GDM1 (cell line): Measurements from ENCODE around the gene ASB10.
A peak's percentile ranks its signal among the peaks of the same experiment; 100 is the strongest.

Experiments used
- DNase-seq: peaks from one replicate; lab custom pipeline; 2025; lab: John Stamatoyannopoulos, UW

The ASB10 gene, protein sequence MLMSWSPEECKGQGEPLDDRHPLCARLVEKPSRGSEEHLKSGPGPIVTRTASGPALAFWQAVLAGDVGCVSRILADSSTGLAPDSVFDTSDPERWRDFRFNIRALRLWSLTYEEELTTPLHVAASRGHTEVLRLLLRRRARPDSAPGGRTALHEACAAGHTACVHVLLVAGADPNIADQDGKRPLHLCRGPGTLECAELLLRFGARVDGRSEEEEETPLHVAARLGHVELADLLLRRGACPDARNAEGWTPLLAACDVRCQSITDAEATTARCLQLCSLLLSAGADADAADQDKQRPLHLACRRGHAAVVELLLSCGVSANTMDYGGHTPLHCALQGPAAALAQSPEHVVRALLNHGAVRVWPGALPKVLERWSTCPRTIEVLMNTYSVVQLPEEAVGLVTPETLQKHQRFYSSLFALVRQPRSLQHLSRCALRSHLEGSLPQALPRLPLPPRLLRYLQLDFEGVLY

DNA sequence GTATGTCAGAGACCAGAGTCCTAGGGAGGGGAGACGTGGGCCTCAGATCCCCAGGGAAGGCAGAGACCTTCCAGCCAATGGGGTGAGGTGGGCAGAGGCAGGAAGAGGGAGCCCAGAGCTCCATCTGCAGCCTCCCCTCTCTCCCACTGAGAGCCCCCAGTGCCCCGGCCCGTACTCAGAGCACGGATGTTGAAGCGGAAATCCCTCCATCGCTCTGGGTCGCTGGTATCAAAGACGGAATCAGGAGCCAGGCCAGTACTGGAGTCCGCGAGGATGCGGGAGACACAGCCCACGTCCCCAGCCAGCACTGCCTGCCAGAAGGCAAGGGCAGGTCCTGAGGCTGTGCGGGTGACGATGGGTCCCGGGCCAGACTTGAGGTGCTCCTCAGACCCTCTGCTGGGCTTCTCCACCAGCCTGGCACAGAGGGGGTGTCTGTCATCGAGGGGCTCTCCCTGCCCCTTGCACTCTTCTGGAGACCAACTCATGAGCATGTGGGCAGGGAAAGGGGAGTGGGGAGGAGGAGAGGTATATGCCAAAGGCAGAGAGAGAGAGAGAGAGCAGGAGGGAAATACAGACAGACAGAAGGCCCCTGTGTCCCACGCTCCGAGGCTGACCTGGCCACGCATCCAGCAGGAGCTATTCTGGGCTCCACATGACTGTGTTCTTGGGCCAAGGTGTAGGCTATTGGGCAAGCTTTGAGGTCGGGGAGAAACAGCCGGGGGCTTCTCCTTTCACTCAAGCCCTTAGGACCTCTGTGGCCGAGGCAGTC lies at the start of gene ASB10:
TSS of gene ASB10 (minus strand) at position 611 of the 769 bp plus-strand sequence. CDS start at position 491, 120 bp downstream.
- no peak for DNase-seq

DNA sequence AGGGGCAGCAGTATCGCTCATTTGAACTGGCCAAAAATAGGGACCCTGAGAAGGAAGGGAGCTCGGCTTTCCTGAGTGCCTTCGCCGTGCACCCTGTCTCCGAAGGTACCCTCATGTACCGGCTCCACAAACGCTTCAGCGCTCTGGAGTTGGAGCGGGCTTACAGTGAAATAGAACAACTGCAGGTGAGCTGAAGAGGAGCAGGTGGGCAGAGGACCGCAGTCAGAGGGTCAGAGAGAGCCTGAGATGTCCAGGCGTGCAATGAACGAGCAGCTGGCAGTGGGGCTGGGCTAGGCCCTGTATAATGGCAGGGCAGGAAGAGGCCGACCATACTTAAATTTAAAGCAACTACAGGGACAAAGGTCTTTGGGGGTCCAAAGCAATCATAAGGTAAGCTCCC lies 49.4 kb upstream of the ASB10 start:
- DNase-seq: no peak

DNA sequence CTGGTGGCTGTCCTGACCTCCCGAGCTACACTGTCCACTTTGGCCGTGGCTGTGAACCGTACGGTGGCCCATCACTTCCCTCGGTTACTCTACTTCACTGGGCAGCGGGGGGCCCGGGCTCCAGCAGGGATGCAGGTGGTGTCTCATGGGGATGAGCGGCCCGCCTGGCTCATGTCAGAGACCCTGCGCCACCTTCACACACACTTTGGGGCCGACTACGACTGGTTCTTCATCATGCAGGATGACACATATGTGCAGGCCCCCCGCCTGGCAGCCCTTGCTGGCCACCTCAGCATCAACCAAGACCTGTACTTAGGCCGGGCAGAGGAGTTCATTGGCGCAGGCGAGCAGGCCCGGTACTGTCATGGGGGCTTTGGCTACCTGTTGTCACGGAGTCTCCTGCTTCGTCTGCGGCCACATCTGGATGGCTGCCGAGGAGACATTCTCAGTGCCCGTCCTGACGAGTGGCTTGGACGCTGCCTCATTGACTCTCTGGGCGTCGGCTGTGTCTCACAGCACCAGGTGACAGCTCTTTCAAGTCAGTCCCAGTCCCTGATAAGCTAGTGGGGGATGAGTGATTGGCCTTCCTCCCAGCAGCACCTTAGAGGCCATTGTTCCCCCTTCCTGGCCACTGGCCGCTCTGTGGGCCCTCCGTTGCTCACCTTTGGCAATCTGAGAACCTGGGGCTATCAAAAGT lies 48.2 kb upstream of the ASB10 start:
- DNase-seq: no peak

DNA sequence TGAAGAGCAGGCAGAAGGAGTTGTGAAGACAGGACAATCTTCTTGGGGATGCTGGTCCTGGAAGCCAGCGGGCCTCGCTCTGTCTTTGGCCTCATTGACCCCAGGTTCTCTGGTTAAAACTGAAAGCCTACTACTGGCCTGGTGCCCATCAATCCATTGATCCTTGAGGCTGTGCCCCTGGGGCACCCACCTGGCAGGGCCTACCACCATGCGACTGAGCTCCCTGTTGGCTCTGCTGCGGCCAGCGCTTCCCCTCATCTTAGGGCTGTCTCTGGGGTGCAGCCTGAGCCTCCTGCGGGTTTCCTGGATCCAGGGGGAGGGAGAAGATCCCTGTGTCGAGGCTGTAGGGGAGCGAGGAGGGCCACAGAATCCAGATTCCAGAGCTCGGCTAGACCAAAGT lies 46.8 kb upstream of the ASB10 start:
- no peak for DNase-seq

DNA sequence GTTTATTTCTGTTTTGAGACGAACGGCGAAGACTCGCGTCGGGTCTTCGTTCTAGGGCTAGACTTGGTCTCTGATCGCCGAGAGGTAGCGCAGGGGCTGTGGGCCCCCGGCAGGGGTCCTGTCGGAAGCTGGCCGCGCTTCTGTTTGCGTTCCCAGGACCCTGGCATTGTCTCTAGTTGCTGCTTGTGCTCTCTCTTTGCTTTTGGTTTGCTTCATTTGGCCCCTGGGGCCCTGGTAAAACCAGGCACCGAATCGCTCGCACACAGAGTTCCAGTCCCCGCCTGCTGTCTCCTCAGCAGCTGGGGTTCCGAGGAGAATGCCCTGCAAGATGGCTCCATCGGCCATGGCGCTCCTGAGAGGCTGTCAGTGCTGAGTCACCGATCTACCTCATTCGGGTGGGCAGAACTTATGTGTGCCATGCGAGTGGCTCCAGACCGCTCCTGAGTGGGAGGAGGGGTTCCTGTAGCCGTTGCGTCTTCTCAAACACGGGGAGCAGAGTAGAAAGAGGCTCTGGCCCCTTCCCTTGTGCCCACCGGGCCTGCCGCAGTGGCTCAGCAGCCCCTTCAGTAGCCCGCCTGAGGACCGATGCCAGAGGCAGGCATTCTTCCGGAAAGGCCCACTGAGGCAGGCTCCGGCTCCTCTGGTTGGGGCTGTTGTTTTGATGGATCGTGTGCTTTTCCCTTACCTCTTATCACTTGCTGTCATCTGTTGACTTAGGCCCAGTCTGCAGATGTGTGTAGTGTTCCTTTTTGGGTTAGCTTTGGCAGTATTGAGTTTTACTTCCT lies 46.1 kb upstream of the ASB10 start:
- peak; percentile 66 for DNase-seq

DNA sequence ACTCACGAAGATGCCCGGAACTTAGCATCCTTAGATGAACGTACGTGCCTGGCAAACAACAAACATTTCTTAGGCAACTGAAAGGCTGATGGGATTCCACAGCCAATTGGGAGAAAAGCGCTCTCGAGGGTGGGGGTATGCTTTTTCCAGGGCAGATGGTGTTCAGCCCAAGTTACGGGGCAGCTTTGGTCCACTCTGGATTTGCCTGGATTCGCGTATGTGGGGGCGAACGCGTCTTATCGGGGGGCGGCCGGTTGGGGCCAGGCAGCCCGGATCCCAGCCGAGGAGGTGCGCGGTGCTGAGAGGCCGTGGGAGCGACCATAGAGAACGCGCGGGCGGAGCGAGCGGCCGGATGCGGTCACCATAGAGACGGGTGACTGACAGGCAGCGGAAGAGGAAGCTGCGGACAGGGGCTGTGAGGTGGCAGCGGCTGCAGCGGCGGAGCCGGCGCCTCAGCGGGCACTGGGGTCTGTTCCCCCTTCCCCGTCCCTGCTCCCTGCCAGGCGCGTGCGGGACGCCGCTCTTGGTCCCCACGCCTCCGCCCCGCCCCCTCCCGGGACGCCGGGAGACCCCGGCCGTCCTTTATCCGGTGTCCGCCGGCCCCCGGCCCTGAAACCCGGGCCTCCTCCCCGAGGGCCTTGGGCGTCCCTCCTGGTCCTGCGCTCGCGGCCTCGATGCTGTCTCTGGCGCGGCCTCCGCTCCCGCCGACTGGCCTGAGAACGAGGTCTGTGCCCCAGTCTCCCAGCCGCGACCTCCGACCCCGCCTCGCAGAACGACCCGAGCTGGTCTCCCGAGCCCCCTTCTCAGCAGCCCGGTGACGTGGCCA lies 45.3 kb upstream of the ASB10 start, which contains the start of gene CHPF2:
TSS of gene CHPF2 (plus strand) at position 393 of the 826 bp plus-strand sequence. CDS start 1,529 bp downstream, outside the sequence.
- peak; percentile 88 for DNase-seq

DNA sequence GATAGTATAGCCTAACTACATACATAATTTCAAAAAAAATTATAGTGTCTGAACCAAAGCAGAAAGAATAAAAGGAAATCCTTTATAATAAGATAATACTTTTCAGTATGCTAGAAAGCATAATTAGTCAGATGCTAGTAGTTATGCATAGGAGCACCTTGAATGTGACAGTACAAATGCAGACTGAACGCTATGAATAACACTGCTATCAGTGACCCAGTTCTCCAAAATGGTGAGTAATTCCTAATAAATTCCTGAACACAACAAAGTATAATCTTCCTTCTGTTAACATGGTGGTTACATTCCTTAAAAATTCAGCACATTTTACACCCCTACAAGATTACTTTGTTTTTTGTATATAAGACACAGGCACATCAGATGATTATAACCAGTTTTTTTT lies 44.0 kb upstream of the ASB10 start:
- DNase-seq: no peak

DNA sequence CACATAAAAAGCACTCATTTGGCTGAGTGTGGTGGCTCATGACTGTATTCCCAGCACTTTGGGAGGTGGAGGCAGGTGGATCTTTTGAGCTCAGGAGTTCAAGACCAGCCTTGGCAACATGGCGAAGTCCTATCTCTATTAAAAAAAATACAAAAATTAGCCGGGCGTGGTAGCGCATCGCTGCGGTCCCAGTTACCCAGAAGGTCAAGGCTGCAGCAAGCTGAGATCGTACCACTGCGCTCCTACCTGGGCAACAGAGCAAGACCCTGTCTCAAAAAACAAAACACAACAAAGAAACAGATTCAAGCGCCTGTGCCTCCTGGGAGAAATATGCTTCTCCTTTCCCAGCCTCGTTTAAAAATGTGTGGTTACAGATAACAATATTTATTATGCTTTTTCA lies 42.2 kb upstream of the ASB10 start:
- no peak for DNase-seq

DNA sequence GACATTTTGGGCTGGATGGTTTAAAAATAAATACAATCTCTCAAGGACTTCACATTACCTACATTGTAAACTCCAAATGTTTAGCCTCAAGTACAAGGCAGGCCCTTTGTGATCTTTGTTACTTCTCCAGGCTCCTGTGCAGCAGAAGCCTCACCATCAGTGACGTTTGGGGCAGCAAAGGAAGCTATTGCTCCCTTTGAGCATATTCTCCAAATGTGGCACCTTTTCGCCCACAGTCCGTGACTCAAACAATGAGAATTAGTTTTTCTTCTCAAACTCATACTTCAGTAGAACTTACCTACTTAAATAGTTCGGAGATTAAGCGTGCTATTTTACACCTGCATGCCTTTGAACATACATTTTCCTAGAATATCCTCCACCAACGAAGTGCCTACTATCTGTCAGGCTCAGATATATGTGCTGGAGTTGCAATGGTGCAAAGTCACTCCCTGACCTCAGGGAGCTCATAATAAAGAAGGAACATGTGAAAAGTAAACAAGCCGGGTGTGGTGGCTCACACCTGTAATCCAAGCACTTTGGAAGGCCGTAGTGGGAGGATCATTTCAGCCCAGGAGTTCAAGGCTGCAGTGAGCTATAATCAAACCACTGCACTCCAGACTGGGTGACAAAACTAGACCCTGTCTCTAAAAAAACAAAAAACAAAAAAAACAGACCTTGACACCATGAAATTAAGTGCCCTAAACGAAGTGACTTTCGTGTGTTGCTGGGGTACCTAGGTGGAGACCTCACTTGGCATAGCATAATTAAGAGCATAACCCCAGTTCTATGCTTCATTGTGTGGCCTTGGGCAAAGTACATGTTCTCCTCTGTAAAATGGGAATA lies 41.2 kb upstream of the ASB10 start:
- no peak for DNase-seq

DNA sequence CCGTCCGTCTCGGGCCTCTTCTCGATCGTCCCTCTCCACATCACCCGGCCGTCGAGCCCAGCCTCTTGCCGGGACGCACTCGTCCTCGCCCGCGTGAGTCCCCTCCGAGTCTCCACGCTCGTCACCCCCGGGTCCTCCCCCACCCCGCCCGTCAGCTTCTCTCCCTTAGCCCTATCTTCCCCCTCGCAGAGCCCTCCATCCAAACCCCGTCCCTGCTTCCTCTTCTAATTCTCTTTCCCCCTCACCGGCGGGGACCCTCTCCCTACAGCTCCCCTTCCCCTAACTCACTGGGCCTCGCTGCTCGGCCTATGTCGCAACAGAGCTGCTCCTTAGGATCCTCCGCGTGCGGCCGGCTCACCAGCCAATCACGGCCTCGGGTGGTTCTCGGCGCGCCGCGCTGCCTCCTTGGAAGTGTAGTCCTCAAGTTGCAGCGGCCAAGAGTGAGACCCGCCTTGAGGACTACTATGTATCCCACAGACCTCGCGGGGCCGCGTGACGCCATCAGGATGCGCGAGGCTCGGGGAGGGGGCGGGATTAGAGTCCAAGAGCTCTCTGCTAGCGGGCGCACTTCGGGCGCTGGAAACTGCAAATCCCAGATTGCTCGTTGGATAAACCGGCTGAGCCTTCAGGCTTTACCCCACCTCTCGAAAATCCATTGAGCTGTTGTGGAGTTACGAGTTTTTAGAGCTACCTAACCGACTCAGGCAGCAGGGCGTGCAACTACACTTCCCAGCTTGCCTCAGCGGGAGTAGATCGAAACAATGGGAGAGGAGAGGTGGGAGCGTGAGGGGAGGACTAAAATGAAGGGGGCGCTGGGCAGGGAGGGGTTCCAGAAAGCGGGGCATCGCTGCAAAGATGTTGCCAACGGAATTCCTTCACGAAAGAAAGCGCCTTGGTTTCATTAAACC lies 40.1 kb upstream of the ASB10 start, which contains the start of gene ABCF2:
TSS of gene ABCF2 (minus strand) at position 331 of the 908 bp plus-strand sequence. CDS start 747 bp downstream, outside the sequence.
- DNase-seq: peak; percentile 96

DNA sequence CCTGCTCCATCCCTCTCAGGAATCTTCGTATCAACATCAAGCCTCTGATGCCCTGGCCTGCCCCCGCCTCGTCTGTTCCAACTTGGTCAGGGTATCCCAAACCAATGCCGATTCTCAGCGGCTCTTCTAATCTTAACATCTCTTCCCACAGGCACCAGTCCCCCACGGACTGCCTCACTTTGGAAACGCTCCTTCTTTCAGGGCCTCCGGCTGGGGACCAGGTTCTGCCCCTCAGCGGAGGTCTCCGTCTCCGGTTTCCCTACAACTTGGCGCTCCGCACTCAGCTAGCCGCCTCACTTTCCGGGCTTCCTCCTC lies 39.5 kb upstream of the ASB10 start:
- DNase-seq: no peak

DNA sequence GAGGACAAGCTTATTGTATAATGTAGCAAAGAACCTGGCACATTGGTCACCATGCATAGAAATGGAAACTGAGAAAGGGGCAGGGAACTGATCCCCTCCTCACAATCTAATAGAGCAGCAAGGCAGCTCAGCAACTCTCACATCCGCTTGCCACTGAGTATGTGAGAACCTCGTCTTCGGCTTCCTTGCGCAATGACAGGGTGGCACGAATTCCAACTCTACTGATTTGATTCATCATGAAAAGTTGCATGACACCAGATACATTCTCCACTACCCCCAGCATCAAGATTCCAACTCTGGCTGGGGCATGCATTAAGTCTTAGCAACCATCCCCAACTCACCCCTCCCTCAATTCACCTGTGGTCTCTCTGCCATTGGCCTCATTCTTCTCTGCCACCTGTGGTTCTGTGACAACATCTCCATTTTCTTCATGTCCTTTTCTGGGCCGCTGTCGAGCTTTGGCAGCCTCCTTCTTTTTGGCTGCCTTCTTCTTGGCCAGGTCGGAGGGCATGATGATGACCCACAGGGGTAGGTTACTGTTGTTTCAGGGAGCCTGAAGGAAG lies 39.0 kb upstream of the ASB10 start:
- DNase-seq: no peak

DNA sequence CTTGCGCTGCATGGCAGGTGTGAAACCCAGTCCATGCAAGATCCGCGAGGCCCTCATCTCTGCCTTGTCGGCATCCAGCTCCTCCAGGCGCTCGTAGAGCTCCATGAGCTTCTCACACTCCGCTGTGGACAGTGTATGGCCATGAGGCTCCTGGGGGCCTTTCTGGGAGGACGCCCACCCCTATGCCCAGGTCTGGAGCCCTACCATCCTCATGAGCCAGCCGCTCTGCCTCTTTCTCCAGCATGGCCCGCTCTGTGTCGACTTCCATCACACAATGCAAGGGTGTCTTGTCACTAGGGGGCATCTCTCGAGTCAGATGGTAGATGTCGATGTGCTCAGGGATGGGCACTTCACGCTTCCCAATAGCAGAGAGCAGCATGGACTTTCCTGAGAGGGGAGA lies 36.7 kb upstream of the ASB10 start:
- DNase-seq: no peak

DNA sequence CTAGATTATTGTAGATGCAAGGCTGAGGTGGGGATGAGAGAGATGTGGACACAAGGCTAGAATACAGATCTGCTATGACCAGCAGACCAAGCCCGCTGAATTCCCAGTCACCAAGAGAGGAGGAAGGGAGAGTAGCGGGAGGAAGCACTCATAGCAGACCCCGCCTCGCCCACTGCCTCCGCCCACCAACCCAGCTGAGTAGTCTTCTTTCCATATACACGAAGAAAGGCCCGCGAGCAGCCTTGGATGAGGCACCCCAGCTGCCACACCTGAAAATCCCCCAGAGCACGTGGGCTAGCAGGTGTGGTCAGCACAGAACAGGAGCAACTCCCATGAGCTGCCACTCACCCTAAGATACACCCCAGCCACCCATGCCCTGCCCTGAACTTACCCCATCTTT lies 31.1 kb upstream of the ASB10 start:
- no peak for DNase-seq

DNA sequence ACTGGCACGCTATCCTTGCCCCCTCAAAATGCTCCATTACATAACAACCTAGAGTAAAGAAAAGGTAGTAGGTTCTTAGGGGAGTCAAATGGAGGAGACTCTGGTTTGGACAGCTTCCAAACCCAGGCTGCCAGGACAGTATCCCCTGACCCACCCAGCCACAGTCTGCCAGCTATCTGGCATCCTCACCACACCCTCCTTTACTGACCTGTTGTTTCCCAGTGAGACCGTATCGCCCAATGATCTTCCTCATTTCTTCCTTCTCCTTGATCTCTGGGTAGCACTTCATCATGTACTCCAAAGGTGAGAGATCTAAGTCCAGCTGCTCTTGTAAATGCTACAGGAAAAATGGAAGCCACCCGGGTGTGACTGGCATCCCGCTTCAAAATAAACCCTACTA lies 28.3 kb upstream of the ASB10 start:
- no peak for DNase-seq

DNA sequence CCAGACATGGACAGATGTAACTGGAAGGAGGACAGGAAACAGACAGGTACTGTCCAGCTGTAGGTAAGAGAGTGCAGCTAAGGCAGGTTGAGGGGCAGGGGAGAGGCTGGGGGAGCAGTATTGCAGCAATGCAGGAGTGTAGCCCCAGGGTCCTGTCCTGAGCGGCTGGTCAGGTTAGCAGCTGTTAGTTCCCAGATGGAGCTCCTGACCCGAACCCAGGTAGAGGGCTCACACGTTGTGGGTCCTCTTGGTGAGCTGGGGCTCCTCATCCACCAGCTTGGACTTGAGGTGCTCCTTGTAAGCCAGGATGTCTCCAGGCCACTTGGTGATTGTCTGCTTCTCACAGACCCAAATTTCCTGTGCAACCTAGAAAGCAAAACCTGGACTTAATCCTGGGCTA lies 26.8 kb upstream of the ASB10 start:
- no peak for DNase-seq

DNA sequence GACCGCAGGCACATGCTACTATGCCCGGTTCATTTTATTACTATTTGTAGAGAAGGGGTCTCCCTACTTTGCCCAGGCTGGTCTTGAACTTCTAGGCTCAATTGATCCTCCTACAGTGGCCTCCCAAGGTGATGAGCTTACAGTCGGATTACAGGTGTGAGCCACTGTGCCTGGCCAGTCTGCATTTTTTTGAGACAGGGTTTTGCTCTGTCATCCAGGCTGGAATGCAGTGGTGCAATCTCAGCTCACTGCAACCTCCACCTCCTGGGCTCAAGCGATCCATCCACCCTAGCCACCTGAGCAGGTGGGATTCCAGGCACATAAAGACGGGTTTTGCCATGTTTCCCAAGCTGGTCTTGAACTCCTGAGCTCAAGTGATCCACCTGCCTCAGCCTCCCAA lies 25.6 kb upstream of the ASB10 start:
- DNase-seq: no peak

DNA sequence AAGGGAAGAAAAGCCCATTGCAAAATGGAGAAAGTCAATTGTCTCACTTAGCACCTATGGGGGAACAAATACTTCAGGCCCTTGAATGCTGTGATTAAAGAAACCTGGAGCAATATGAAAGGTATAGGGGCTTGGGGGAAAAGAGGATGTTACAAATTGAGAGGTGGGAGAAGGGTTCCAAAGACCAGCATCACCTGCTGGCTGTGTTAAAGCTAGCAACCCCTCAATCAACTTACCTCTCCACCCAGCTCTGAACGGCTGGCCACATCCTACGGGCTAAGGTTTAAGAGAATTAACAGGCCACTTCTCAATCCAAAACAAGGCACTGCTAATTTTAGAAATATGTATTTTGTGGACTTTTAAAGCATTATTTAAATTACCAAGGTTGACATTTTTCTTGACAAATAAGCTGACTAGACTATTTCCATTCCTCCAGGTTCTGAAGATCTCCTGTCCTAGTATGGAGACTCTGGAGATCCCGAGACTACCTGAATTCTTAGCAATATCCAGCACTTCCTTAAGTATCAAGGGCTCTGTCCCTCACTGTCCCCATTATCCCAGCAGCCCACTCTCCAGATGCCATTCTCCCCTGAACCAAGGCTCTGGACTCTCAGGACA lies 24.2 kb upstream of the ASB10 start:
- DNase-seq: no peak
